ENCODE data around the gene SMARCAL1. TPM values are rescaled to one million over a fixed set of nuclear protein-coding genes. Genes with fewer than 3 reads are reported as not detected.

Gene SMARCAL1
- total RNA-seq, 1 donor from 2014 or later, result 35.2 TPM

DNA sequence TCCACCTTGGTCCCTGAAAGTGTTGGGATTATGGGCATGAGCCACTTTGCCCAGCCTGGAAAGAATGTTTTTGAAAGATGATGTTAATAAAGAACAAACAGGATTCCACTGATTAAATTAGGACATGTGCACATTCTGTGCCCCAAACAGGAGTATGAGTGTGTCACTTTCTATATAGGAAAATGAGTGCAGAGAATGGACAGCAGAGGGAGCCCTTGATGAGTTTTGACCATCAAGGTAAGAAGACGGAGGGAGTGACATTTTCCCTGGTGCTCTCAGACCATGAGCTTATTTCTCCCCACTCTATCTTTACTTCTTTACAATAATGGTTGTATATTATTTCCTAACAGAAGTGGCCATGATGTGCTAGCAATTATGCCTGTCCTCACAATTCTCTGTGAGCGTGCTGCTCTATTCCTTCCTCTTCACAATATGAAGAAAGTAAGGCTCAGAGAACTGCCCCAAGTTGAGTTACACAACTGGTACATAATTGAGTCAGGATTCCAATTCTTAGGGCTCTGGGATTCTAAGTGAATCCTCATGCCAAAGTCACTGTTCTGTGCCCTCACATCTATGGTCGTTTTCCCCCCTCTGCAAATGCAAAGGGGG is 107.0 kb downstream of the SMARCAL1 start:
- FAIRE-seq, result no peak
- no peaks in the 10 kb centered on the region for H3K27me3 Mint-ChIP-seq (ENCODE audit: low read depth, unreplicated experiment)
- H3K4me2 ChIP-seq (ENCODE audit: low read length), result peak overlapping the region; percentile 50

DNA sequence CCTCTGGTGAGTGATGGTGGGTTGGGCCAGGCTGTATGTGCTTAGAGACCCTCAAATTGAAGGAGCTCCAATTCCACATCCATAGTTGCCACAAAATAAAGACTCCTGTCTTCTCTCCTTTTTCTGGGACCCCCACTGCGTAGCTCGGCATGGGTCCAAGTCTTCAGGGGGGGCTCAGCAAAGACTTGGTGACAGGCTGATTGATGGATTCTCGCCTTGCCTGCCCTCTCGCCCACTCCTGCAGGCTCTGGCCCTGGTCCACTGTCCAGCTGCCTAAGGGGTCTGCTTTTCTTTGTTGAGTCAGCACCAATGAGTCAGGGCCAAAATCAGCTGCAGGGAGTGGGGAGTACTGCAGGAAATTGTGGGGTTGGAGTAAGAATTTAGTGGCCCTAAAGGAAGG is 107.8 kb downstream of the SMARCAL1 start:
- Histone ChIP-seq H3K79me2 (ENCODE audit: insufficient read depth, low read length) (no peaks in the 10 kb centered on the region), H2AFZ (ENCODE audit: low read depth, low read length) (no peak overlapping the region), H3K36me3 (ENCODE audit: insufficient read depth, low read length) (no peaks in the 10 kb centered on the region), H3K27me3 (ENCODE audit: insufficient read depth, low read length) (no peaks in the 10 kb centered on the region), H3K27ac (ENCODE audit: low read depth, low read length) (no peak overlapping the region), H4K20me1 (ENCODE audit: insufficient read depth, low read length) (no peaks in the 10 kb centered on the region), H3K9me3 (ENCODE audit: insufficient read depth, low read depth, low read length) (no peaks in the 10 kb centered on the region), H3K4me3 (ENCODE audit: insufficient read depth, low read depth, low read length) (no peak overlapping the region), H3K4me1 (ENCODE audit: insufficient read depth, low read length) (peaks cover 14% of the 10 kb centered on the region), H3K9ac (ENCODE audit: low read length) (no peak overlapping the region), H3K4me2 (ENCODE audit: low read length) (peak overlapping the region; percentile 50)
- DNase-seq (ENCODE audit: low read depth) (peak; percentile 72), FAIRE-seq (no peak)
- H3K9me3 Mint-ChIP-seq (ENCODE audit: unreplicated experiment), result peaks cover 4% of the 10 kb centered on the region
- TF ChIP-seq EZH2 (IDR thresholded peaks at IDR 0.05; ENCODE audit: insufficient read depth, low read length), result no peak
- TF ChIP-seq, protein P1, sequence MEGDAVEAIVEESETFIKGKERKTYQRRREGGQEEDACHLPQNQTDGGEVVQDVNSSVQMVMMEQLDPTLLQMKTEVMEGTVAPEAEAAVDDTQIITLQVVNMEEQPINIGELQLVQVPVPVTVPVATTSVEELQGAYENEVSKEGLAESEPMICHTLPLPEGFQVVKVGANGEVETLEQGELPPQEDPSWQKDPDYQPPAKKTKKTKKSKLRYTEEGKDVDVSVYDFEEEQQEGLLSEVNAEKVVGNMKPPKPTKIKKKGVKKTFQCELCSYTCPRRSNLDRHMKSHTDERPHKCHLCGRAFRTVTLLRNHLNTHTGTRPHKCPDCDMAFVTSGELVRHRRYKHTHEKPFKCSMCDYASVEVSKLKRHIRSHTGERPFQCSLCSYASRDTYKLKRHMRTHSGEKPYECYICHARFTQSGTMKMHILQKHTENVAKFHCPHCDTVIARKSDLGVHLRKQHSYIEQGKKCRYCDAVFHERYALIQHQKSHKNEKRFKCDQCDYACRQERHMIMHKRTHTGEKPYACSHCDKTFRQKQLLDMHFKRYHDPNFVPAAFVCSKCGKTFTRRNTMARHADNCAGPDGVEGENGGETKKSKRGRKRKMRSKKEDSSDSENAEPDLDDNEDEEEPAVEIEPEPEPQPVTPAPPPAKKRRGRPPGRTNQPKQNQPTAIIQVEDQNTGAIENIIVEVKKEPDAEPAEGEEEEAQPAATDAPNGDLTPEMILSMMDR (IDR thresholded peaks at IDR 0.05; ENCODE audit: insufficient read depth, low read depth, low read length), result peak; percentile 6
- H3K36me3 Mint-ChIP-seq (ENCODE audit: low read depth, unreplicated experiment), result peaks cover 14% of the 10 kb centered on the region
- H3K4me3 Mint-ChIP-seq (ENCODE audit: unreplicated experiment), result no peak overlapping the region
- H3K27me3 Mint-ChIP-seq (ENCODE audit: low read depth, unreplicated experiment), result no peaks in the 10 kb centered on the region
- peaks cover 11% of the 10 kb centered on the region for H3K4me1 Mint-ChIP-seq (ENCODE audit: low read depth, unreplicated experiment)
- H3K27ac Mint-ChIP-seq (ENCODE audit: unreplicated experiment), result peak overlapping the region; percentile 41

More for the DNA sequence above, 107.0 kb downstream of the SMARCAL1 start:
- TF ChIP-seq EZH2 (IDR thresholded peaks at IDR 0.05; ENCODE audit: insufficient read depth, low read length), result no peak
- TF ChIP-seq, protein P1 (IDR thresholded peaks at IDR 0.05; ENCODE audit: insufficient read depth, low read depth, low read length), result peak; percentile 83
- no peak overlapping the region for H2AFZ ChIP-seq (ENCODE audit: low read depth, low read length)
- H3K27ac Mint-ChIP-seq (ENCODE audit: unreplicated experiment), result no peak overlapping the region
- no peak overlapping the region for H3K4me3 Mint-ChIP-seq (ENCODE audit: unreplicated experiment)
- H3K27ac ChIP-seq (ENCODE audit: low read depth, low read length), result no peak overlapping the region
- no peaks in the 10 kb centered on the region for H3K79me2 ChIP-seq (ENCODE audit: insufficient read depth, low read length)
- no peaks in the 10 kb centered on the region for H3K27me3 ChIP-seq (ENCODE audit: insufficient read depth, low read length)
- peak; percentile 59 for DNase-seq (ENCODE audit: low read depth)
- no peaks in the 10 kb centered on the region for H4K20me1 ChIP-seq (ENCODE audit: insufficient read depth, low read length)
- H3K36me3 ChIP-seq (ENCODE audit: insufficient read depth, low read length), result no peaks in the 10 kb centered on the region
- peaks cover 14% of the 10 kb centered on the region for H3K4me1 ChIP-seq (ENCODE audit: insufficient read depth, low read length)
- peaks cover 11% of the 10 kb centered on the region for H3K4me1 Mint-ChIP-seq (ENCODE audit: low read depth, unreplicated experiment)
- no peak overlapping the region for H3K9ac ChIP-seq (ENCODE audit: low read length)
- H3K36me3 Mint-ChIP-seq (ENCODE audit: low read depth, unreplicated experiment), result peaks cover 10% of the 10 kb centered on the region
- H3K4me3 ChIP-seq (ENCODE audit: insufficient read depth, low read depth, low read length), result no peak overlapping the region
- H3K9me3 Mint-ChIP-seq (ENCODE audit: unreplicated experiment), result peaks cover 4% of the 10 kb centered on the region
- H3K9me3 ChIP-seq (ENCODE audit: insufficient read depth, low read depth, low read length), result no peaks in the 10 kb centered on the region

DNA sequence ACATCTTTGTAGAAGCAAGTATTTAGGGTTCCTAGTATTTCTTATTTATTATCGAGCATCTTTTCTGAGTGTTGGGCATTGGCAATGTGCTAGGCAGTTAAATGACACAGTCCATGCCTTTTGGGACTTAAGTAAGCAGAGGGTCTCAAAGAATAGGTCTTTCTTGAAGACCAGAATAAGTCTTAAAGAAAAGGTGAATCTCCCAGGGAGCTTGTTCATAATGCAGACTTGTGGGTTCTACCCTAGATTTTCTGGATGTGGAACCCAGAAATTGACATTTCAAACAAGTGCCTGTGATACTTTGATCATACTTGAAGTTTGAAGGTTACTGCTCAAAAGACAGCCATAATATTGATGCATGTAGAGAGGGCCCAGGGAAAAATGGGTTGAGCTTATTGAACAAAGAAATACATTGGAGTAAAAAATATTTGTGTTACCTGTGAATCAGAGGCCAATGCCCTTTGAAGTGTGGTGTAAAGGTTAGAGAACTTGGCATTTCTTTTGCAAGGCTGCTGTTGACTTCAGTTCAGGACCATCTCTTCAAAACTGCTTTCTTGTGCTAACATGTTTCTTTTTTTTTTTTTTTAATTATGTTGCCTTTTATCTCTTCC is 110.7 kb downstream of the SMARCAL1 start:
- H3K4me1 ChIP-seq (ENCODE audit: insufficient read depth, low read length), result peaks cover 14% of the 10 kb centered on the region
- FAIRE-seq (no peak), DNase-seq (ENCODE audit: low read depth) (no peak)
- no peak overlapping the region for H3K4me3 Mint-ChIP-seq (ENCODE audit: unreplicated experiment)
- H3K27ac ChIP-seq (ENCODE audit: low read depth, low read length), result no peak overlapping the region
- no peak overlapping the region for H3K27ac Mint-ChIP-seq (ENCODE audit: unreplicated experiment)
- H4K20me1 ChIP-seq (ENCODE audit: insufficient read depth, low read length), result no peaks in the 10 kb centered on the region
- H3K36me3 Mint-ChIP-seq (ENCODE audit: low read depth, unreplicated experiment), result peaks cover 14% of the 10 kb centered on the region
- H3K36me3 ChIP-seq (ENCODE audit: insufficient read depth, low read length), result no peaks in the 10 kb centered on the region
- no peaks in the 10 kb centered on the region for H3K27me3 ChIP-seq (ENCODE audit: insufficient read depth, low read length)
- no peak overlapping the region for H2AFZ ChIP-seq (ENCODE audit: low read depth, low read length)
- no peak overlapping the region for H3K9ac ChIP-seq (ENCODE audit: low read length)
- peaks cover 3% of the 10 kb centered on the region for H3K27me3 Mint-ChIP-seq (ENCODE audit: low read depth, unreplicated experiment)
- no peaks in the 10 kb centered on the region for H3K79me2 ChIP-seq (ENCODE audit: insufficient read depth, low read length)
- TF ChIP-seq, protein P1 (IDR thresholded peaks at IDR 0.05; ENCODE audit: insufficient read depth, low read depth, low read length), result no peak
- no peak for TF ChIP-seq EZH2 (IDR thresholded peaks at IDR 0.05; ENCODE audit: insufficient read depth, low read length)
- H3K4me2 ChIP-seq (ENCODE audit: low read length), result no peak overlapping the region
- no peaks in the 10 kb centered on the region for H3K9me3 ChIP-seq (ENCODE audit: insufficient read depth, low read depth, low read length)
- H3K4me3 ChIP-seq (ENCODE audit: insufficient read depth, low read depth, low read length), result no peak overlapping the region
- peaks cover 4% of the 10 kb centered on the region for H3K9me3 Mint-ChIP-seq (ENCODE audit: unreplicated experiment)
- H3K4me1 Mint-ChIP-seq (ENCODE audit: low read depth, unreplicated experiment), result peaks cover 11% of the 10 kb centered on the region

Data from astrocyte (in vitro differentiated cells and primary cell).